Measurements from ENCODE around the gene OSBPL5.
"Not testable (repeated sequence)": the region's sequence is repeated elsewhere in the genome, so short reads cannot be mapped to it uniquely, and the experiment has no call there.

The OSBPL5 gene

DNA sequence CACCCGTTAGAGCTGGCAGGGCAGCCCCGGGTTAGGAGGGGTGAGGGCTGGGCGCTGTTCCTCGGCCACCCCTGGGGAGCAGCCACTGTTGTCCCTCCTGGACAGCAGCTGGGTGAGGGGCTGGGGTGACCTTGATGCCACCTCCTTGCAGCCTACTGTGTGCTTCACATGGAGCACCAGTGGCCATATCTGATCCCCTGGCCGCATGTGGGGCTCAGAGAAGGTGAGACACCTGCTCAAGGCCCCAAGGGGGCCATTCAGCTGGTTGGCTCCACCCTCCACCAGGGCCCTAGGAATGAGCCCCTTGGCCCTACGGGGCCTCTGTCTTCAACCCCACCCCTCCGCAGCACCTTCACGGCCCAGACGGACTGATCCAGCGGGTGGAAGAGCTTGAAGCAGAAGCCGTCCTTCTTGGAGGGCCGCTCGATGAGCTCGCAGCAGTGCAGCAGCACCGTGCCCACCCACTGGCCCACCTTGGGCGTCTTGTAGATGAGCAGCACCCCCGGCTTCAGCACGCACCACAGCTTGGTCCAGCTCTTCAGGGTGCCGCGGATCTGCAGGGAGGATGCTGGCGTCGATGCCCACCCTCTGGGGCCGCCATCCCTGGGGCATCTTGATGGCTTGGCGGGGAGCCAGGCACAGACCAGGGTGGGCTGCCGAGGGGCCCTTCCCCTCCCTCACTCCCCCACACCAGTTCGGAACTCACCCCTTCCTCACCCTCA is 44.9 kb downstream of the OSBPL5 start:
- no peak for DNase-seq

DNA sequence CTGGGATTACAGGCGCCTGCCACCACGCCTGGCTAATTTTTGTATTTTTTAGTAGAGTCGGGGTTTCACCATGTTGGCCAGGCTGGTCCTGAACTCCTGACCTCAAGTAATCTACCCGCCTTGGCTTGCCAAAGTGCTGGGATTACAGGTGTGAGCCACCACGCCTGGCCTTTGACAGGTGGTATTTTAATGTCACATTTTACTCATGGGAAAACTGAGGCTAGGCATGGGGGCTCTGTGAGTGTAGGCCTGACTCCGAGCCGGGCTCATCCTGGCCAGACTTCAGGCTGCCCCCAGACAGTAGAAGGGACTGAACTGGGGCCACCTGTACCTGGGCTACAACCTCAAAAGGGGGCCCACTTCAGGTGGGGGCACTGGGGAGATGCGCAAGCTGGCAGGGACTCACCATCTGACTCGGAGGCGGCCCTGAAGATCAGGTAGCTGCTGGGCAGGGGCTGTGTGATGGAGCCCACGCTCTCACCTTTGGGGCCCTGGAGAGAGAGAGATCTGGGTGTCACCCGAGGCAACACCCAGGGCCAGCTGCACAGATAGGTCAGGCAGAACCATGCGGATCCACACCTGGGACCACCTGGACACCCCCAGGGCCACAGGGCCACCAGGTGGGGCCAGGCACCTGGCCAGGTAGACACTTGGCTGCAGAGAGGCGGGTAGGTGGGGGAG is 45.8 kb downstream of the OSBPL5 start:
- no peak for DNase-seq

- no peak for DNase-seq
Observed at GRCh38 chr11:3115321-3115720, 49.8 kb downstream of the OSBPL5 start.

GRCh38 chr11:3113661-3114060 is 51.4 kb downstream of the OSBPL5 start:
- DNase-seq = not testable (repeated sequence)

DNA sequence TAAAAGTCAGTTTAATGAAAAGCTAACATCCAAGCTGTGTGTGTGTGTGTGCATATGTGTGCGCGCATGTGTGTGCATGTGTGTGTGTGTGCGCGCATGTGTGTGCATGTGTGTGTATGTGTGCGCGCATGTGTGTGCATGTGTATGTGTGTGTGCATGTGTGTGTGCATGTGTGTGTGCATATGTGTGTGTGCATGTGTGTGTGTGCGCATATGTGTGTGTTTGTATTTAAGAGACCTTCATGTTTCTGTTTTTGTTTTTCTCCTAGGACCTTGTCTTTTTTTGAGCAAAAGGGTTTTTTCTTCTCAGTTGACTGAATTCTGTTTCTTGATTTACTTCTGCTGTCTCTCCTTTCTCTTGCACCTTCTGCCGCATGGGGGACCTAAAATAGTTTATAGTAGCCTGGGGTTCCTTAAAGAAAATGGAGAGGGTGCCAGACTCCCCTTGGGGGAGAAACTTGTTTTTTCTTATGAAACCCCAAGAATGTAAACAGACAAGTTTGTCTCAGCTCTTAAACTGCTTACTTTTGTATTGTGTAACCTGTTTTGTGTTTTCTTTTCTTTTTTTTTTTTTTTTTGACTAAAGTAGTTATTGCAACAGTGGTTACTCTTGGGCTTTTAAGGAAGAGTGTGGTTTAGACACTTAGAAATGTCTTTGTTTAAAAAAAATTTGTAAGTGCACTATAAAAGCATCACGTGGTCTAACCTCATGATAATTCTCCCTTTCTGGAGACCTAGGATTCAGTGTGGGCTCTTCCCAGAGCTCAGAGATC is 53.0 kb downstream of the OSBPL5 start:
- no peak for DNase-seq

DNA sequence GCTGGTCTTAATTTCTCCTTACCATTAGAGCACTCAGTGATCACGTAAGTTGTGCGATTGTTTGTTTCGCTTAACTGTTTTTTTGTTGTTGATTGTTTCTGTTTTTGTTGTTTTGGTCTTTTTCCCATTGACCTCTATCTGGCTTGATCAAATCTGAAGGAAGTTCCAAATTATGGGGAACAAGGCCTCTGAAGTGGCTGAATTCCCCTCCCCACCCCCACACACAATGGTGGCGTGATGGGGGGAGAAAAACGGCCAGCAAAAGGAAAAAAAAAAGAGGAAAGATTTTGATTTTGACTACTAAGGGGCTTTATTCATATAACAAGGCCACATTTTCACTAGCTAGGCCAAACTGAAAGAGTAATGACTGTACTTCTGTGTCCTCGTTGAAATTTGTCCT is 53.6 kb downstream of the OSBPL5 start:
- no peak for DNase-seq

DNA sequence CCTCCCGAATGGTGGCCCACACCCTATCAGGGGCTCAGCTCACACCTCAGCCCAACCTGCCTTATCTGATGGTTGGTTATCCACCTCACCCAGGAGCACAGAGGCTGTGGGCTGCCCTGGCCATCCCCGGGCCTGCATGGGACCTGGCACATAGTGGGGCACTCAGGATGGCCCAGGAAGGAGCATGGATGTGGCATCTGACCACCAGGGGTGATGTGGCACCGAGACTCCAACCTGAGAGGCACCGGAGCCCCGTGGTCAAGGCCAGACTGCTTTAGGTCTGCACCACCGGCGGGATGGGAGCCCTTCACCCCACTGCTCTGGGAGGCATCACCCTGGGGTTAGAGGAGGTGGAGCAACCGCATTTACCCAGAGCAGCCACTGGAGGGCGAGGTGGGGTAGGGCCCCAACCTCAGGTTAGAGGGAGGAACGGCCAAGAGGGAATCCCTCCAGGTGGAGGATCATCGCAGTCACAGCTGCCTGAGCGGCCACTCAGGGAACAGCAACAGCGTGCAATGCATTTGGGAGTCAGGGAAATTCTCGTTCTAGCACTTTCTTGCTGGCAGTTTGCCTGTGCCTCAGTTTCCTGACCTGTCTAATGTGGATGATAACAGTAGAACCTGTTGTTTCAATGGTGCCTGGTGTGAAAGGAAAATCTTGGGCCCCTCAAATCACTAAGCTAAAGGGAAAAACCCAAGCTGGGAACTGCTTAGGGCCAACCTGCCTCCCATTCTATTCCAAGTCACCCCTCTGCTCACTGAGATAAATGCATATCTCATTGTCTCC is 55.0 kb downstream of the OSBPL5 start:
- DNase-seq = peak; percentile 63

GRCh38 chr11:3109434-3109833 is 55.7 kb downstream of the OSBPL5 start:
- DNase-seq = no peak

DNA sequence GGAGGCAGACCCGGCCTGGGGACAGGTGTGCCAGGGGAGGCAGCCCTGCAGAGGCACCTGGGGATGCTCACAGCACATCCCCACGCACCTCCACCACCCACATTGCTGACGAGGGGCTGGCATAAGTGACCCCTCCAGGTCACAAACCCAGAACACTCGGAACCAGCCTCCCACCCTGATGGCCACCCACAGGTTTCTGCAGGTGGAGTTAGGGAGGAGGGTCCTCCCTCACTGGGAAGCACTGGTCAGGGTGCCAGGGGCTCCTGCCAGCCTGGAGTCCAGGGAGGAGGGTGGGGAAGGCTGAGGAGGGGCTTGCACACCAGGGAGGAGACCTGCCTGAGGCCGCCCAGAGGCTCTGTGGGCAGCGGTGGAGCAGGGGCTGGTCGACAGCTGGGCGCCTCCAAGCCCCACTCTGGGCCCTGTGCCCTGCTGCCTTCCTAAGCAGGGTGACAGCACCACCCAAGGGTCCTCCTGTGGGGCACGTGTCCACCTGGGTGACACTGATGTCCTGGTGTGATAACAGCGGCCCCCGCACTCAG is 56.9 kb downstream of the OSBPL5 start:
- no peak for DNase-seq

GRCh38 chr11:3107608-3108182 is 57.4 kb downstream of the OSBPL5 start:
- DNase-seq = no peak

GRCh38 chr11:3106736-3107524 is 58.2 kb downstream of the OSBPL5 start:
- DNase-seq = peak; percentile 40

DNA sequence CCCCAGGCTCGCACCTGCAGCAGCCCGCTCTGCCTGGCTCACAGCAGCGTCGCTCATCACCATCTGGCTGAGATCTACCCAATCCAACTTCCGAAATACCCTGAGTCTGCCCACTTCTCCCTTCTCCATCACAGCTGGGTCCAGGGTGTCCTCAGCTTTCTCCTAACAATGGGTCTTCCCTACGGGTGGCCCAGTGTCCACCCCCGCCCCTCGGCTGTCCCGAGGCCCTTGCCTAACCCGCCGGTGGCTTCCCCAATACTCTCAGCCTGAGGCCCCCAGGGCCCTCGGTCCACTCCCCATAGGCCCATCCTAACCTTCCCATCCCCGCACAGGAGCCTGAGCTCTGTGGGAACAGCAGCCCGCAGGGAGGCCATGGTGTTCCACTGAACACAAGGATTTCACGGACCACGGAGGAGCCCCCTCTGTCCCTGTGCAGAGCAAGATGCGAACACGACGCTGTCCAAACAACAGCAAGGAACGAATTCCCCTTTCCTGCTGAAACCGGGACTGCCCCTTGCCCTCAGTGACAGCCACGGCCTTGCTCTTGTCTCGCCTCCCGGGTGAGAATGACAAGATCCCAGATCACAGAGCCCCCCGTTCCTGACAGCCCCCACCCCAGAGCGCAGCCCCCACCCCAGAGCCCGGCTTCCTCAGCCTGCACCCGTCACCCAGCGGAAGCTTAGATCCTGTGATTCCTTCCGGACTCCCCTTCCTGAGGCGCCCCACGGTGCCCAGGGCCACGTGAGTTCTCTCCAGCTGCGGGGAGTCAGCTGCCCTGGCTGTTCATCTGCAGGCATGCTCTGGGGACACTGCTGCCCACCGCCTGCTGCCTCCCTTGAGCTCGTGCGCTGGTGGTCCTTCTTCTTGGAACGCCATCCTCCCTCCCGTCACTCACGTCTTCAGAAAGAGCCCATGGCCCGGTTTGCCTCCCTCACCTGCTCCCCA is 59.0 kb downstream of the OSBPL5 start:
- DNase-seq = no peak

GRCh38 chr11:3104961-3105790 is 59.9 kb downstream of the OSBPL5 start:
- DNase-seq = no peak

DNA sequence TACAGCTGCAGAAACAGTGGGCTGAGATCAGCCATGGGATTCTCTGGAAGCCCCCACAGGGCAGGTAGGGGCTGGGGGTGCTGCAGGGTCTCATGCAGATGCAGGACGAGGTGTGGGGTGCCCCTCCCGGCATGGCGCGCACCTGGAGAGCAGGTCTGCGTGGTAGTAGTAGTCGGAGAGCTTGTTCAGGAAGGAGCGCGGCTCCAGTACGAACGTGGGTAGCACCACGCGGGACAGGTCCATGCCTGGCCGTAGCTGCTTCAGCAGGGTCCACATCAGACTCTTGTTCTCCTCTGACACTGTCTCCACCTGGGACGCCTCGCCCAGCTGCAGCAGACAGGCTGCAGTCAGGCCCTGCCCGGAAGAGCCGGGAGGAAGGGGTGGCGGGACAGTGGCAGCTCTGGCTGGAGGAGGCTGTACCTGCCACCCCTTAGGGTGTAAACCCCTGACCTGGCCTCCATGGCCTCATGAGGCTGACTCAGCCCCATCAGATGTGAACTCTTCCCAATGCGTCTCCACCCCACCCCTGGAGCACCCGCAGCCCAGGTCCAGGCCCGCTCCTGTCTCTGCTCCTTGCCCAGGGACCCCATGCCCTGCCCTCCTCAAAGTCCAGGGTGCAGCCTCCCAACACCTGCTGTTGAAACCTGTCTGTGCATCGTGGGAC is 60.9 kb downstream of the OSBPL5 start:
- no peak for DNase-seq

GRCh38 chr11:3103076-3103475 is 62.0 kb downstream of the OSBPL5 start:
- DNase-seq = no peak

- no peak for DNase-seq
Observed at GRCh38 chr11:3102641-3102921, 62.5 kb downstream of the OSBPL5 start.

GRCh38 chr11:3101921-3102640 is 63.0 kb downstream of the OSBPL5 start:
- DNase-seq = no peak

DNA sequence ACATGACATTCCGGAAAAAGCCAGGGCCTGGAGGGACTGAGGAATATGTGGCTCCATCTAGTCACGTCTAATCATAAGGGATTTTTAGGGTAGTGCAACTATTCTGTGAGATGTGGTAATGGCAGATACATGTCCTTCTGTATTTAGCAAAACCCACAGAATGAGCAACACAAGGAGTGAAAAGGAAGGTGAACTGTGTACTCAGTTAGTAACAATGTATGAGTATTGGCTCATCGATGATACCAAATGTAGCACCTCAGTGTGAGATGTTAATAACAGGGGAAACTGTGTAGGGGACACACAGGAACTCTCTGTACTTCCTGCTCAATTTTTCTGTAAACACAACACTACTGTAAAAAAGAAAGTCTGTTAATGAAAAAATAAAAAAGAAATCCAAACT is 65.9 kb downstream of the OSBPL5 start:
- no peak for DNase-seq

All from NCI-H69 (cell line).